ENCODE results near the gene MAG. TPM values are rescaled to one million over a fixed set of nuclear protein-coding genes. Genes with fewer than 3 reads are reported as not detected.

Gene MAG
- total and polyA plus RNA-seq, 2 donors, result 0.09 to 0.41 TPM

- no peak overlapping the region for H3K27ac ChIP-seq (ENCODE audit: low read depth in 1 of 2, low read length in 1 of 2)
- no peaks in the 10 kb centered on the region for H3K4me1 ChIP-seq (ENCODE audit: control insufficient read depth in 2 of 2, insufficient read depth in 2 of 2, low read length in 2 of 2)
- peaks cover 0 to 8% of the 10 kb centered on the region in 2 donors for H3K27me3 ChIP-seq (ENCODE audit: control insufficient read depth in 2 of 2, insufficient read depth in 1 of 2, low read length in 1 of 2)
- H3K36me3 ChIP-seq (ENCODE audit: control insufficient read depth in 2 of 2, insufficient read depth in 2 of 2, low read length in 1 of 2), result no peaks in the 10 kb centered on the region
- no peaks in the 10 kb centered on the region for H3K9me3 ChIP-seq (ENCODE audit: control insufficient read depth in 2 of 2, insufficient read depth in 1 of 2, low read length in 1 of 2)
- WGBS, result 97% methylated on average over 10 of the region's 10 CpGs
- no peak overlapping the region for H3K4me3 ChIP-seq (ENCODE audit: low read length in 2 of 2)
- no peak for DNase-seq (ENCODE audit: low read depth in 6 of 9, low spot score in 9 of 9)
Observed at GRCh38 chr19:35287713-35288112, 4.2 kb upstream of the MAG start.

GRCh38 chr19:35288331-35288730, 3.6 kb upstream of the MAG start:
- H3K4me1 ChIP-seq (ENCODE audit: control insufficient read depth in 2 of 2, insufficient read depth in 2 of 2, low read length in 2 of 2), result no peaks in the 10 kb centered on the region
- no peaks in the 10 kb centered on the region for H3K36me3 ChIP-seq (ENCODE audit: control insufficient read depth in 2 of 2, insufficient read depth in 2 of 2, low read length in 1 of 2)
- H3K9me3 ChIP-seq (ENCODE audit: control insufficient read depth in 2 of 2, insufficient read depth in 1 of 2, low read length in 1 of 2), result no peaks in the 10 kb centered on the region
- H3K4me3 ChIP-seq (ENCODE audit: low read length in 2 of 2), result no peak overlapping the region
- H3K27ac ChIP-seq (ENCODE audit: low read depth in 1 of 2, low read length in 1 of 2), result no peak overlapping the region
- peaks cover 0 to 5% of the 10 kb centered on the region in 2 donors for H3K27me3 ChIP-seq (ENCODE audit: control insufficient read depth in 2 of 2, insufficient read depth in 1 of 2, low read length in 1 of 2)
- WGBS, result 88% methylated on average over 2 of the region's 2 CpGs
- no peak for DNase-seq (ENCODE audit: low read depth in 6 of 9, low spot score in 9 of 9)

- 96% methylated on average over 5 of the region's 5 CpGs for WGBS
- Histone ChIP-seq H3K4me1 (ENCODE audit: control insufficient read depth in 2 of 2, insufficient read depth in 2 of 2, low read length in 2 of 2) (no peaks in the 10 kb centered on the region), H3K9me3 (ENCODE audit: control insufficient read depth in 2 of 2, insufficient read depth in 1 of 2, low read length in 1 of 2) (no peaks in the 10 kb centered on the region), H3K27me3 (ENCODE audit: control insufficient read depth in 2 of 2, insufficient read depth in 1 of 2, low read length in 1 of 2) (peaks cover 0 to 2% of the 10 kb centered on the region in 2 donors), H3K27ac (ENCODE audit: low read depth in 1 of 2, low read length in 1 of 2) (no peak overlapping the region), H3K4me3 (ENCODE audit: low read length in 2 of 2) (no peak overlapping the region), H3K36me3 (ENCODE audit: control insufficient read depth in 2 of 2, insufficient read depth in 2 of 2, low read length in 1 of 2) (no peaks in the 10 kb centered on the region)
- no peak for DNase-seq (ENCODE audit: low read depth in 6 of 9, low spot score in 9 of 9)
Observed at GRCh38 chr19:35288906-35289305, 3.1 kb upstream of the MAG start.

- Histone ChIP-seq H3K4me3 (ENCODE audit: low read length in 2 of 2) (no peak overlapping the region), H3K4me1 (ENCODE audit: control insufficient read depth in 2 of 2, insufficient read depth in 2 of 2, low read length in 2 of 2) (peaks cover 0 to 3% of the 10 kb centered on the region in 2 donors), H3K9me3 (ENCODE audit: control insufficient read depth in 2 of 2, insufficient read depth in 1 of 2, low read length in 1 of 2) (no peaks in the 10 kb centered on the region), H3K27ac (ENCODE audit: low read depth in 1 of 2, low read length in 1 of 2) (no peak overlapping the region), H3K36me3 (ENCODE audit: control insufficient read depth in 2 of 2, insufficient read depth in 2 of 2, low read length in 1 of 2) (no peaks in the 10 kb centered on the region), H3K27me3 (ENCODE audit: control insufficient read depth in 2 of 2, insufficient read depth in 1 of 2, low read length in 1 of 2) (peaks cover 0 to 11% of the 10 kb centered on the region in 2 donors)
- WGBS, result 92% methylated on average over 20 of the region's 20 CpGs
- DNase-seq (ENCODE audit: low read depth in 6 of 9, low spot score in 9 of 9), result no peak
Observed at GRCh38 chr19:35290381-35291127, 1.4 kb upstream of the MAG start.

- Histone ChIP-seq H3K36me3 (ENCODE audit: control insufficient read depth in 2 of 2, insufficient read depth in 2 of 2, low read length in 1 of 2) (no peaks in the 10 kb centered on the region), H3K4me1 (ENCODE audit: control insufficient read depth in 2 of 2, insufficient read depth in 2 of 2, low read length in 2 of 2) (peaks cover 0 to 10% of the 10 kb centered on the region in 2 donors), H3K27me3 (ENCODE audit: control insufficient read depth in 2 of 2, insufficient read depth in 1 of 2, low read length in 1 of 2) (peaks cover 0 to 18% of the 10 kb centered on the region in 2 donors), H3K4me3 (ENCODE audit: low read length in 2 of 2) (no peak overlapping the region), H3K9me3 (ENCODE audit: control insufficient read depth in 2 of 2, insufficient read depth in 1 of 2, low read length in 1 of 2) (no peaks in the 10 kb centered on the region), H3K27ac (ENCODE audit: low read depth in 1 of 2, low read length in 1 of 2) (no peak overlapping the region)
- no peak for DNase-seq (ENCODE audit: low read depth in 6 of 9, low spot score in 9 of 9)
- WGBS, result 77% methylated on average over 6 of the region's 6 CpGs
Observed at GRCh38 chr19:35291259-35291658, 702 bp upstream of the MAG start.

- Histone ChIP-seq H3K27me3 (ENCODE audit: control insufficient read depth in 2 of 2, insufficient read depth in 1 of 2, low read length in 1 of 2) (peaks cover 0 to 19% of the 10 kb centered on the region in 2 donors), H3K9me3 (ENCODE audit: control insufficient read depth in 2 of 2, insufficient read depth in 1 of 2, low read length in 1 of 2) (no peaks in the 10 kb centered on the region), H3K36me3 (ENCODE audit: control insufficient read depth in 2 of 2, insufficient read depth in 2 of 2, low read length in 1 of 2) (no peaks in the 10 kb centered on the region), H3K4me1 (ENCODE audit: control insufficient read depth in 2 of 2, insufficient read depth in 2 of 2, low read length in 2 of 2) (peaks cover 0 to 10% of the 10 kb centered on the region in 2 donors), H3K27ac (ENCODE audit: low read depth in 1 of 2, low read length in 1 of 2) (no peak overlapping the region), H3K4me3 (ENCODE audit: low read length in 2 of 2) (no peak overlapping the region)
- WGBS, result 89% methylated on average over 23 of the region's 23 CpGs
- DNase-seq (ENCODE audit: low read depth in 6 of 9, low spot score in 9 of 9), result no peak
Observed at GRCh38 chr19:35292421-35293362, 731 bp downstream of the MAG start.

- no peak overlapping the region for H3K4me3 ChIP-seq (ENCODE audit: low read length in 2 of 2)
- no peaks in the 10 kb centered on the region for H3K9me3 ChIP-seq (ENCODE audit: control insufficient read depth in 2 of 2, insufficient read depth in 1 of 2, low read length in 1 of 2)
- H3K4me1 ChIP-seq (ENCODE audit: control insufficient read depth in 2 of 2, insufficient read depth in 2 of 2, low read length in 2 of 2), result peaks cover 0 to 10% of the 10 kb centered on the region in 2 donors
- peaks cover 0 to 19% of the 10 kb centered on the region in 2 donors for H3K27me3 ChIP-seq (ENCODE audit: control insufficient read depth in 2 of 2, insufficient read depth in 1 of 2, low read length in 1 of 2)
- no peak for DNase-seq (ENCODE audit: low read depth in 6 of 9, low spot score in 9 of 9)
- no peaks in the 10 kb centered on the region for H3K36me3 ChIP-seq (ENCODE audit: control insufficient read depth in 2 of 2, insufficient read depth in 2 of 2, low read length in 1 of 2)
- H3K27ac ChIP-seq (ENCODE audit: low read depth in 1 of 2, low read length in 1 of 2), result no peak overlapping the region
- 94% methylated on average over 7 of the region's 7 CpGs for WGBS
Observed at GRCh38 chr19:35293363-35293739, 1.4 kb downstream of the MAG start.

GRCh38 chr19:35293808-35294207, 1.8 kb downstream of the MAG start:
- no peak for DNase-seq (ENCODE audit: low read depth in 6 of 9, low spot score in 9 of 9)
- no peaks in the 10 kb centered on the region for H3K36me3 ChIP-seq (ENCODE audit: control insufficient read depth in 2 of 2, insufficient read depth in 2 of 2, low read length in 1 of 2)
- H3K27ac ChIP-seq (ENCODE audit: low read depth in 1 of 2, low read length in 1 of 2), result no peak overlapping the region
- 93% methylated on average over 17 of the region's 17 CpGs for WGBS
- no peak overlapping the region for H3K4me3 ChIP-seq (ENCODE audit: low read length in 2 of 2)
- H3K9me3 ChIP-seq (ENCODE audit: control insufficient read depth in 2 of 2, insufficient read depth in 1 of 2, low read length in 1 of 2), result no peaks in the 10 kb centered on the region
- peaks cover 0 to 10% of the 10 kb centered on the region in 2 donors for H3K4me1 ChIP-seq (ENCODE audit: control insufficient read depth in 2 of 2, insufficient read depth in 2 of 2, low read length in 2 of 2)
- H3K27me3 ChIP-seq (ENCODE audit: control insufficient read depth in 2 of 2, insufficient read depth in 1 of 2, low read length in 1 of 2), result peaks cover 0 to 19% of the 10 kb centered on the region in 2 donors

- peaks cover 0 to 19% of the 10 kb centered on the region in 2 donors for H3K27me3 ChIP-seq (ENCODE audit: control insufficient read depth in 2 of 2, insufficient read depth in 1 of 2, low read length in 1 of 2)
- no peaks in the 10 kb centered on the region for H3K36me3 ChIP-seq (ENCODE audit: control insufficient read depth in 2 of 2, insufficient read depth in 2 of 2, low read length in 1 of 2)
- no peaks in the 10 kb centered on the region for H3K9me3 ChIP-seq (ENCODE audit: control insufficient read depth in 2 of 2, insufficient read depth in 1 of 2, low read length in 1 of 2)
- no peak overlapping the region for H3K4me3 ChIP-seq (ENCODE audit: low read length in 2 of 2)
- DNase-seq (ENCODE audit: low read depth in 6 of 9, low spot score in 9 of 9), result no peak
- H3K4me1 ChIP-seq (ENCODE audit: control insufficient read depth in 2 of 2, insufficient read depth in 2 of 2, low read length in 2 of 2), result peaks cover 0 to 10% of the 10 kb centered on the region in 2 donors
- 78% methylated on average over 3 of the region's 3 CpGs for WGBS
- H3K27ac ChIP-seq (ENCODE audit: low read depth in 1 of 2, low read length in 1 of 2), result no peak overlapping the region
Observed at GRCh38 chr19:35294328-35294727, 2.4 kb downstream of the MAG start.

All from thymus (tissue), 11 donors.